ENCODE results near the gene AKR7A3.

AKR7A3 gene

DNA sequence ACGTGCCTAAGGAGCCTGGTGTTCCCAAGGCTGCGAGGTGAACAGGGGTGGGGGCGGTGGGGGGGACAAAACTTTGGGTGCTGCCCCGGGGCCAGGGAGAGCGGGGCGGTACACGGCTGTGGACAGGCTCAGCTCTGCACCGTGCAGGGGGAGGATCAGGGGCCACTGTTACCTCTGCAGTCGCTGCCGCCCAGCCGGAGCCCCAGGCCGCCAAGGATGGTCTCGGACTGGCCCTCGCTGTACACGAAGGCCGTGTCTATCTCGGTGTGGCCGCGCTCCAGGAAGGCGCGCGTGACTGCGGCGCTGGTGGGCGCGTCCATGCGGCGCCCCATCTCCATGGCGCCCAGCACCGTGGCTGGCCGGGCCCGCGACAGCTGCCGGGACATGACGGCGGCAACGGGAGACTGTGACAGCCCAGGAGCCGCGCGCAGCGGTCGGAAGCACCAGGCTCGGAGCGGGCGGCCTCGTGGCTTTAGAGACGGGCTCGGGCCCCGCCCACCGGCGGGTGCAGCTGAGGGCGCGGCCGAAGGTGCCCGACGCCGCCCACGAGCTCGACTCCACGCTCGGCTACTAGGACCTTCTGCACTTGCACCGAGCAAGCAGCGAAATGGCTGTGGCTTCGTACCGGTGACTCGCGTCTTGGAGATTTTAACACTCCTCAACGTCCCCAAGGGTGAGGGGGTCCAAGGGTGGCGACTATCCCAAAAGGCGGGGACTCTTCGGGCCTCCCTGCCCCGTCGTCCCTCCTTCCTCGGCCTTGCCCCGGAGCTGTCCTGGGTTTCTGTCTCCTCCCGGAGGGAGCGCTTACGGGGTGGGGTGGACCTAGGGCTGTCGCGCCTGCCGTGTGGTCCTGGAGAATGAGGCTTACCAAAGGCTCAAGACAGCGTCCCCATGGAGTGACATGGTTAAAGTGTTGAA lies at the start of gene AKR7A3:
Gene AKR7A3 (minus strand): TSS at position 447 of the 918 bp plus-strand sequence. CDS start 61 bp downstream, at position 386.
- peak; percentile 24 for DNase-seq (ENCODE audit: low read depth)

DNA sequence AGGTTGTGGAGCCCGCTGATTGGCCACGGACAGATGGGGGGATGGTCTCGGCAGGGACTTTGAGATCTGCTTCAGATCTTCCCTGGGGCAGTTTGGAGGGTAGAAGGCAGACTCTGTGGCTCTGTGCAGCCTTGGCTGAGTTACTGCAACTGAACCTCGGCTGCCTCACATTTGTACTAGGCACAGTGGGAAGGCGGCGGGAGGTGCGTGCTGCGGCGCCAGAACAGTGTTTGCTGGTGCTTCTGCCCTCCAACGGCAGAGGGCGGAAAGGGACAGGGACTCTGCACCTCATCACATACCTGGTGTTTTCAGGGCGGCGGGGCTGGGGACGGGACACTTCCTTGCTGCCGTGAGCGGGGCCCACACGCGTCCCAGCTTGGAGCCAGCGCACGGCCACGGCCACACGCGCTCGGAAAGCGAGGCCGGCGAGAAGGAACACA lies 49.8 kb upstream of the AKR7A3 start:
- no peak for DNase-seq (ENCODE audit: low read depth)

DNA sequence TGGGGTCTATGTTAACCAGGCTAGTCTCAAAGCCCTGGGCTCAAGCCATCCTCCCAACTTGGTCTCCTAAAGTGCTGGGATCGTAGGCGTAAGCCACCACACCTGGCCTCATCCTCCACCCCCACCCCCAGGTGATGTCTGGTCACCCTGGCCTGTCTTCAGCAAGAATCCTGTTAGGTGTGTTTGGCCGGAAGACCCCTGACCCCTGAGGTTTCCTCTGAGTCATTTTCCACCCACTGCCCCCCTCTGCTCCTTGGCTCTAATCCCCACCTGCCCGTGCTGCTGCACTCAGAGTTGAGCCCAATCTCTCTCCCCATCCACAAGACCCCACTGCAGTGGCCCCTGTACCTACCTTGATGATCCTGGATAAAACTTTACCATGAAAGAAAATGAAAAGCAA lies 48.7 kb upstream of the AKR7A3 start:
- no peak for DNase-seq (ENCODE audit: low read depth)

DNA sequence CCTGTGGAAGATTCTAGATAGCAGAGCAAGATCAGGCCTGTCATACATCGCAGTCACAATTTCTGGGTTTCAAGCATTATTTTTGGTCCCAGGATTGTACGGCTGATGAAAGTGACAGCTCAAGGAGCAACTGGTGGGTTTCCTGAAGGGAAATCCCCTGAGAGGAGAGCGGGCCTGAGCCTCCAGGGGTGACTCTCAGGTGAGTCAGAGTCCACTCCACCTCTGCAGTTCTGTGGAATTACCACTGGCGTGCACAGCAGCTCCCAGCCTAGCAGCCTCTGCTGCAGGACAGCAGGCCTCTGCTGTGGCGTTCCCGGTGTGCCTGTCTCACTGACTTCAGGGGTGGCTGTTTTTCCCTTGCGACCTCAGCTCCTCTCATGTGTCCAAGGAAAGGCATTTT lies 48.0 kb upstream of the AKR7A3 start:
- peak; percentile 17 for DNase-seq (ENCODE audit: low read depth)

DNA sequence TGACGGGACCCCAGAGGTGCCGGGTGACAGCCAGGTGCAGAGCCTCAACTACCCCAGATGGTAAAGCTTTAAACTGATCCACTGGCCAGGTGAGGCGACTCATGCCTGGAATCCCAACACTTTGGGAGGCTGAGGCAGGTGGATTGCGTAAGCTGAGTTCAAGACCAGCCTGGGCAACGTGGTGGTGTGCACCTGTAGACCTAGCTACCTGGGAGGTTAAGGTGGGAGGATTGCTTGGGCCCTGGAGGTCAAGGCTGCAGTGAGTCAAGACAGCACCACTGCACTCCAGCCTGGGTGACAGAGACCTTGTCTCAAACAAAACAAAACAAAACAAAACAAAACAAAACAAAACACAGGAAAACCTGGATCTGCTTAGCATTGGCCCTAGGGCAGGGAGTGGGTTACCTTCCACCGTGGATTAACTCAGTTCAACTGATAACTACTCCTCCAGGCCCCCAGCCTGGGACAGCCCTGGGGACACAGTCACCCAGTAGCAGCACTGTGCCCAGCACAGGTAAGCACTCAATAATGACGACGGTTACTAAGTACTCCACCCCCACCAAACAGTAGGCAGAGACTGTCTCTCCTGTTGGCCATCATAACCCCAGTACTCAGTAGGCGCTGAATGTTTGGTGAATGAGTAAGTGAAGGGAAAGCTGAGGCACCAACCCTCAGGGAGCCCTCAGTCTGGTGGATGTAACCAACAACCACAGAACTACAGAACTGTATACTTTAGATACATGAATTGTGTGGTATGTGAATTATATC lies 45.2 kb upstream of the AKR7A3 start:
- DNase-seq (ENCODE audit: low read depth), result no peak

DNA sequence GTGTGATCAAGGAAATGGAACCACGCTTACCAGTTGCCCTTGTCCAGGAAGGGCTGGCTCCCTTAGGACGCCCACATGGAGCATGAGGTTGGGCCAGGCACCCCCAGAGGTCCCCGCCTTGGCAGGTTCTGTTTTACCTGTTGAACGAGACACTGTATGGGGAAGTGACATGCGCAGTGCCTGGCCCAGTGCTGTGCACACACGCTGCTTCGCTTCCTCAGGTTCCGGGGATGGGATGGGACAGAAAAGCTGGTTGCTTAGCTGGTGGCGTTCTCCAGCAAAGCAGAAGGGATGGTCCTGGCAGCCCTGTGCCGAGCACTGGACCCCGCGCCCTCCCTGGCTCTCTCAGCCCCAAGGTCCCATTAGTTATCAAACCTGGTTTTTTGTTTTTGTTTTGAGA lies 44.3 kb upstream of the AKR7A3 start:
- no peak for DNase-seq (ENCODE audit: low read depth)

DNA sequence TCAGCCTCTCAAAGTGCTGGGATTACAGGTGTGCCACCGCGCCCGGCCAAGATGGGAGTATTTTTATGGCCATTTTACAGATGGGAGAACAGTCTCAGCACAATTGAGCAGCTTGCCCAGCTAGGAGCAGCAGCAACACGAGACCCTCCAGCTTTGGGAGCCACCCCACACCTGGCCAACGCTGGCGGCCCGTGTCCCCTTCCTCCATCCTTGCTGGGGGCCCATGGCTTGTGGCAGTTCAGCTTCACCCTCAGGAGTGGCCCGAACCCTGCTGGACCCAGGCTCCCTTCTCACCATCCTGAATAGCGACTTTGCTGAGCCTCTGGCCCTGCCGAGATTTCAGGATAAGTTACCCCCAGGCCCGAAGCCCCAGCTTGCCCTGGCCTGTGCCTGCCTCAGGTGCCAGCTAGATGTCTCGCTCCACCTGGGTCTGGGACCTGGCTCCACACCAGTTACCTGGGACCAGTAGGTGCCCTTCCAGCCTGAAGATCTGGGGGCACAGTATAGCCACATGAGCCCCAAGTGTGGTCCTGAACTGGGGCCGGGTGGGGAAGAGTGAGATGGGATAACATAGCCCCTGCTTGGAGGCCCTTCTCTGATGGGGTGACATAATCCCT lies 42.8 kb upstream of the AKR7A3 start:
- no peak for DNase-seq (ENCODE audit: low read depth)

DNA sequence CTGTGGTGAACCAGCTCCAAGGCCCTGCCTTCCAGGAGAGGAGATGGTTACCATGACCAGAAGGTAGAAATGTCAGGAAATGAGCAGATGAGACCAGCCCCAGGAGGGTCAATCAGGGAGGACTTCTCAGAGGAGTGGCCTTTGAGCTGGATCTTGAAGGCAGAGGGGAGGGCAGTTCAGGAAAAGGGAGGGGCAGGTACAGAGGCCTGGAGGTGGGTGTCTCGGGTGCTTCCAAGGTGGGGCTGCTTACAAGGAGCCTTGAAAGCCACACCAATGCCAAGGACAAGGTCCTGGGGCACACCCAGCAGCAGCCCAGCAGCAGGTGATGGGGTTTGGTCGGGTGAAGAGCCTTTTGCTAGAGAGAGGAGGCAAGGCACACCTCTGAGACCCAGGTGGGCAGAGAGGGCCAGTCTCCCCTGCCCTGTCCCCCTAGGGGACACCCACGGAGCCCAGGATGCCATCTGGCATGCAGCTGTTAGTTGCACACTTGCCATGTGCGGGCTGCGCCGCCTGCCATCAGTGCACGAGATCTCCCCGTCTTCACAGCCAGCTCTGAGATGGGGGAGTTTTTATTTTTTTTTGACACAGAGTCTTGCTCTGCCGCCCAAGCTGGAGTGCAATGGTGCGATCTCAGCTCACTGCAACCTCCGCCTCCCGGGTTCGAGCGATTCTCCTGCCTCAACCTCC lies 42.0 kb upstream of the AKR7A3 start:
- no peak for DNase-seq (ENCODE audit: low read depth)

DNA sequence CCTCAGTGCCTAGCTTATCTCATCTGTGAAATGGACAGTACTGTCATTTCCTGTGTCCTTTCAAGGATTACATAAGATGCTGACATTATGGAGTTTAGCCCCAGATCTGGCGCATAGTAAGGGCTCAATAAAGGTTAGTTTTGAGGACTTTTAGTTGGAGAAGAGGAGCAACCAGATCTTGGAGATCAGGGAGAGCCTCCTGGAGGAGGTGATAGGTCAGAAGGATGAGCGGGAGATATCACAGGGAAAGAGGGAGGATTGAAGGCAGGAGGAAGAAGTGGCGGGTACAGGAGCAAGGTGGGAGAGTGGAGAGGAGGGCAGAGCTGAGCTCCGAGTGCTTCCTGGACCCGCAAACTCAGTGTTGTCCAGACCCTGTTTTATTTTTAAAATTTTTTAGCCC lies 41.0 kb upstream of the AKR7A3 start:
- DNase-seq (ENCODE audit: low read depth), result no peak

DNA sequence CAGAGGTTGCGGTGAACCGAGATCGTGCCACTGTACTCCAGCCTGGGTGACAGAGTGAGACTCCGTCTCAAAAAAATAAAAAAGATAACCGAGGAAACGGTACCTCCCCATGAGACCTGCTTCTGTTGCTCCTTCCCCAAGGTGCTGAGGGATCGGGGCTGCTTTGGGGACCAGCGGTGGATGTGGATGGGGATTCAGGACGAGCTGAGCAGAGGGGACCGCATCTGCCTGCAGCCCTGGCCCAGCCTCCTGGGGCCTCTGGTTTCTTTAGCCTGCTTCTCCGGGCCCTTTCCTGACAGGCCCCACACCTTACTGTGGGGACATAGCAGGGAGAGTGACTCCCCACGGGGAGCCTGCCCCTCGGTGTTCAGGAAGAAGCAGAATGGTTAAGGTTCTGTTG lies 40.6 kb upstream of the AKR7A3 start:
- no peak for DNase-seq (ENCODE audit: low read depth)

DNA sequence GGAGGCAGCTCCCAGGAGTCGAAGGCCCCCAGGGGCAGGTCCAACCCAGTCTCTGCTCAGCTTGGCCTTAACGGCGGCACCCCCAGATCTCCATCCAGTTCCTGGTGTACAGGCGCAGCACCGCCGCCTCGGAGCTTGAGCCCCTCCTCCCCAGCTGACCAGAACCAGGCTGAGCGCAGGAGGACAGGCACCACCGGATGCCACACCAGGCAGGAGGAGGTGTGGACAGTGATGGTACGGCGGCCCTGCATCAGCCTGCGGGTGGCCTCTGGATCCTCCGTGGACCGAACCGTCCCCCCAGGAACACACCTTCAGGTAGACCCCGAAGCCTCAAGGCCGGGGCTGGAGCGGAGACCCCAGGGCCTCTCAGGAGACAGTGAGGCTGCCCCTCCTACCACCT lies 39.9 kb upstream of the AKR7A3 start:
- no peak for DNase-seq (ENCODE audit: low read depth)

DNA sequence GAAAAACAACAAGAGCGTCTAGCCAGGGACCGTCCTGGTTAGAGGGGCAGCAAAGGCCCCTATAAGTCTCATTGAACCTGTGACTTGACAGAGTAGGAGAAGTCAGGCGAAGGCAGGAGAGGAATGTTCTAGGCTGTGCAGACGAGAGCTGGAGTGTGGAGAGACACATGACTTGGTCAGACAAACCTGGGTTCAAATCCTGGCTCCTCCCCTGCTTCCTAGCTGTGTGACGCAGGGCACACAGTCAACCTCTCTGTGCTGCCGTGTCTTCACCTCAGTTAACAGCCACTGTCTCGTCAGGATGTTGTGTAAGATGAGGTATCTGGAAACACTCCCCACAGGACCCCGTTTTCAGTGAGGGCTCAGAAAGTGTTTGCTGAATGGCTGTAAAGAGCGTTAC lies 39.2 kb upstream of the AKR7A3 start:
- DNase-seq (ENCODE audit: low read depth), result no peak

DNA sequence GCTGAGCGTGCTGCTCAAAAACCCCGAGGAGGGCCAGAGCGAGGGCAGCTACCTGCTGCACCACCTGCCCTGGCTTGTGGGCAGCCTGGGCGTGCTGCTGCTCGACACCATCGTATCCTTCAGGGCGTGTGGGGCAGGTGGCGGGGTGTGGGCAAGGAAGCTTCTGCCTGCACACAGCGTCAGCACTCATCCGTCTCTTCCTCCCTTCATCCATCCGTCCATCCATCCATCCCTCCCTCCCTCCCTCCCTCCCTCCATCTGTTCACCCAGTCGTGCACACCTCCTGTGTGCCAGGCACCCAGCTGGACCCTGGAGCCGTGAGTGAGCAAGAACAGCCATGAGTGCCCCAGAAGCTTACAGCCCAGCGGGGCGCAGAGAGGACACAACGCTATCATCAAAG lies 38.7 kb upstream of the AKR7A3 start:
- DNase-seq (ENCODE audit: low read depth), result no peak

DNA sequence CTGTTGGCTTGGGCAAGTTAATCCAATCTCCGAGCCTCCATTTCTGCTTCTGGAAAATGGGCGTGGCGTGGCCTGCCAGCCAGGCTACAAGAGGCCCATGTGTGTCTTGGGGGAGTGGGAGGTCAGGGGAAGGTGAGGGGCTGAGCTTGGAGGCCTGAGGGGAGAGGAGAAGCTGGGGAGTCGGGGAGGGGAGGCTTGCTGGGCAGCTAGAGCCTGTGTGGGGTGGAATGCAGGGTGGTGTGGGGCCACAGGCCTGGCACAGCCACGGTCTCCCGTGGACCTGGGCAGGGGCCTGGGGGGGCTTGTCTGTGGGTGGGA lies 38.1 kb upstream of the AKR7A3 start:
- DNase-seq (ENCODE audit: low read depth), result no peak

DNA sequence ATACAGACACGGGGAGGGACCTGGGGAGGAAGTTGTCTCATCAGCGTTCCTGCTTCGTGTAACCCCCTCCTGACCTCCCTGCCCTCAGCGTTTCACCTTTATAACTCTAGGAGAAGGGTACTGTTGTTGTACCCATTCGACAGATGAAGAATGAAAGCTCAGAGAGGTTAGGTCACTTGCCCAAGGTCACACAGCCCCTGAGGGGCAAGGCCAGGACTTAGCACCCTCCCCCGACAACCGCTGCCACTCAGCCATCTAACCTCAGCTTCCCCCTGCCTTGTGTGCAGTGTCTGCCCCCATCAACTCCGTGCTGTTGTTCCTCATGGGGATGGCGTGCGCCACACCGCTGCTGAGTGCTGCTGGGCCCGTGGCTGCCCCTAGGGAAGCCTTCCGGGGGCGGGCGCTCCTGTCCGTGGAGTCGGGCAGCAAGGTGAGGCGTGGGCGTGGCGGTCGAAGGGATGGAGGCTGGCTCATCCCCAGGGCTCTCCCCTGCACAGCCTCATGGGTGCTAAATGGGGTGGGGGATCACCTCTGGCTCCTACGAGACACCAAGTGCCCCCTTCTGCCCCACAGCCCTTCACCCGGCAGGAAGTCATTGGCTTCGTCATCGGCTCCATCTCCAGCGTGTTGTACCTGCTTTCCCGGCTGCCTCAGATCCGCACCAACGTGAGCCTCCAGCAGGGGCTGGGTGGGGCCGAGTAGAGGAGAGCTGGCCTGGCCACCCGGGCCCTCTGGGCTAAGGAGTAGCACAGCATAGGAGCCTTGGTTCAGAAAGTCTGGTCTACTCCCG lies 37.6 kb upstream of the AKR7A3 start:
- DNase-seq (ENCODE audit: low read depth), result no peak

DNA sequence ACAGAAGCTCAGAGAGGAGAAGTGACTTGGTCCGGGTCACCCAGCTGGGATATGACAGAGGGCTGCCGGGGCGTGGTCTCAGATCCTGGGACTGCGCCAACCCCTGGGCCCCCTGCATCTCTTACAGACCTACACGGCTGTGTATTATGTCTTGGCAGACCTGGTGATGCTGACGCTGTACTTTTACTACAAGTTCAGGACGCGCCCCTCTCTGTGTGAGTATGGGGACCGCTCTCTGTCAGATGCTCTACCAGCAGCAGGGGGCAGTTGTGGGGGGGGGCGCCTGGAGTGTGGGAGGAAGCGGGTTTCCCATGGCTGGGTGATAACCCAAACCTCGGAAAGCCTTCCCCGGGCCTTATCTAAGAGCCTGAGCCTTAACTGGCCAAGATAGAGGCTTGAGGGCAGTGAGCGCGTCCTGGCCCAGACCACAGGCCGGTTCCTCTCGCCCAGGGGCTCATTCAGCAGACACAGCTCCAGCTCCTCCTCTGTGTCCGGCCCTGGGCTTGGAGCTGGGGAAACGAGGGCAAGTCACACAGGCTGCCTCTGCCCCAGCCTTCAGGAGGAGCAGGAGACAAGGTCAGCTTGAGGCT lies 36.9 kb upstream of the AKR7A3 start:
- no peak for DNase-seq (ENCODE audit: low read depth)

DNA sequence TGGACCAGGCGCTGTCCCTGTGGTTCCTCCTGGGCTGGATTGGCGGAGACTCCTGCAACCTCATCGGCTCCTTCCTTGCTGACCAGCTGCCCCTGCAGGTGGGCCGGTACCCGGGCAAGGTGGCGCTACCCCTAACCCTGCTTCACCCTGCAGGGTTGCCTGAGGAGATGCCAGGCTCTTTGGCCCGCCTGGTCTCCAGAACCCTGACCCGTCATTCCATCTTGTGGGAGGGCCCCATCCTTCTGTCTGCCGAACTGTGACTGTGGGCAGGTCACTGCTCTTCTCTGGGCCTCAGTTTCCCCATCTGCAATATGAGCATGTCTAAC lies 36.1 kb upstream of the AKR7A3 start:
- DNase-seq (ENCODE audit: low read depth), result no peak

DNA sequence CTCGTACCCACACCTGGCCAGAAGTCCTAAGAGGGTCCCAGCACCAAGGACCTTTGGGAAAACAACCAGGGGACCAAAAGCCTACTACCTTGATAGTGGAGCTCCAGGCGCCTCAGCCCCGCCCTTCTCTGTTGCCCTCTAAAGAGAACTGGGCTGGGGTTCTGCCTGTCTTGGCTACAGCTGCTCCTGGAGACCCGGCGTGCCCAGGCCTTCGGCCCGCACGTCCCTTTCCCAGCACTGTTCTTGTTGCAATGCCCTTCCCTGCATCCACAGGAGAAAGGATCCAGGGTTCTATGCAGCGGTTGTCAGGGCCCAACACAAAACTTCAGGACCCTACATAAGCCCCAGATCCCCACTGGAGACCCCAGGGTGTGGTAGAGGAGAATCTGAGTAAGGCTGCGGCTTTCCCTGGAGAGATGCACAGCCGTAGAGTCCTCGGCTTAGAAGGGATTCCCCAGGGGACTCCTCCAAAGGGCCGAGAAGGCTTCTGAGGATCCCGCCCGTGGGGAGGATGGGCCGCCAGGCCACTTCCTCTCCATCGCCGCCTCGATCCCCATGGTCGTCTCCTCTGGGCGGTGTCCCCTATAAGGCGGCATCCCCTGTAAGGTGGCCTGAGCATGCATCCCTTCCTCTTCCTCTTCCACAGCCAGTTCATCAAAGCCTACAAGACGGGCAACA lies 35.6 kb upstream of the AKR7A3 start:
- DNase-seq (ENCODE audit: low read depth), result no peak

DNA sequence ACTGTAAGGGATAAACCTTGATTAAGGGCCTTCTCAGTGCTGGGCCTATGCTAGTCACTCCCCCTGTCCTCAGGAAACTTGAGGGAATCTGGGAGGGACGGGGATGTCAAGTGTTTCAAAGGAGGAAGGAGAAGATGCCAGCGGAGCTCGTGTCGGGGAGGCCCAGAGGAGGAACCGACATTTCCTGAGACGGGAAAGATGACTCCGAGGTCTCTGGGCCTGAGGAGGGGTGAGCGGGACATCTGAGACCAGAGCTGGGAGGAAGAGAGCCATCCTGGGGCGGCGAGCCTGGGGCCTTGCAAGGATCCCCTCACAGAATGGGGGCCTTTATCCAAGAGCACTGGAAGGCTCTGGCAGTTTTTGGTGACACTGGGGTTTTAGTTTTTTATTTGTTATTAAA lies 33.9 kb upstream of the AKR7A3 start:
- DNase-seq (ENCODE audit: low read depth), result no peak

DNA sequence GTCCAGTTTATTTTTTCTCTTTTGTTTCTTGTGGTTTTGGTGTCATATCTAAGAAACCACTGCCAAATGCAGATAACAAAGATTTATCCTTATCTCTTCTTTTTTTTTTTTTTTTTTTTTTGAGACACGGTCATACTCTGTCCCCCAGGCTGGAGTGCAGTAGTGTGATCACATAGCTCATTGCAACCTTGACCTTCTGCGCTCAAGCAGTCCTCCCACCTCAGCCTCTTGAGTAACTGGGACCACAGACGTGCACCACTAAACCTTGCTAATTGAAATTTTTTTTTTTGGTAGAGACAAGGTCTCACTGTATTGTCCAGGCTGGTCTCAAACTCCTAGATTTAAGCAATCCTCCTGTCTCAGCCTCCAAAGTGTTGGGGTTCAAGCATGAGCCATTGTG lies 32.5 kb upstream of the AKR7A3 start:
- no peak for DNase-seq (ENCODE audit: low read depth)

DNA sequence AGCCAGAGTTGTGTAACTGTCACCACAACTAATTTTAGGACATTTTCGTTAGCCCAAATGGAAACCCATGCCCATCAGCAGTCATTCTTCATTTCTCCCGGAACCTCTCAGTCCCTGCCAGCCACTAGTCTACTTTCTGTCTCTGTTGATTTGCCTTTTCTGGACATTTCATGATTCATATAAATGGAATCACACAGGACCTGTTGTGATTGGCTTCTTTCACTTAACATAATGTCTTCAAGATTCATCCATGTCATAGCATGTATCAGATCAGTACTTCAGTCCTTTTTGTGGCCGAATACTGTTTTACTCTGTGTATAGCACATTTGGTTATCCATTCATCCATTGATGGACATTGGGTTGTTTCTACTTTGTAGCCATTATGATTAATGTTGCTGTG lies 30.6 kb upstream of the AKR7A3 start:
- no peak for DNase-seq (ENCODE audit: low read depth)
